ENCODE measurements around the gene SOBP.
A peak's percentile ranks its signal among the peaks of the same experiment; 100 is the strongest.
"Not testable (repeated sequence)": the region's sequence is repeated elsewhere in the genome, so short reads cannot be mapped to it uniquely, and the experiment has no call there.

SOBP gene

GRCh38 chr6:107470364-107470763 lies 19.6 kb upstream of the SOBP start:
- TF ChIP-seq, protein P1, sequence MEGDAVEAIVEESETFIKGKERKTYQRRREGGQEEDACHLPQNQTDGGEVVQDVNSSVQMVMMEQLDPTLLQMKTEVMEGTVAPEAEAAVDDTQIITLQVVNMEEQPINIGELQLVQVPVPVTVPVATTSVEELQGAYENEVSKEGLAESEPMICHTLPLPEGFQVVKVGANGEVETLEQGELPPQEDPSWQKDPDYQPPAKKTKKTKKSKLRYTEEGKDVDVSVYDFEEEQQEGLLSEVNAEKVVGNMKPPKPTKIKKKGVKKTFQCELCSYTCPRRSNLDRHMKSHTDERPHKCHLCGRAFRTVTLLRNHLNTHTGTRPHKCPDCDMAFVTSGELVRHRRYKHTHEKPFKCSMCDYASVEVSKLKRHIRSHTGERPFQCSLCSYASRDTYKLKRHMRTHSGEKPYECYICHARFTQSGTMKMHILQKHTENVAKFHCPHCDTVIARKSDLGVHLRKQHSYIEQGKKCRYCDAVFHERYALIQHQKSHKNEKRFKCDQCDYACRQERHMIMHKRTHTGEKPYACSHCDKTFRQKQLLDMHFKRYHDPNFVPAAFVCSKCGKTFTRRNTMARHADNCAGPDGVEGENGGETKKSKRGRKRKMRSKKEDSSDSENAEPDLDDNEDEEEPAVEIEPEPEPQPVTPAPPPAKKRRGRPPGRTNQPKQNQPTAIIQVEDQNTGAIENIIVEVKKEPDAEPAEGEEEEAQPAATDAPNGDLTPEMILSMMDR (conservative IDR thresholded peaks at IDR 0.05; ENCODE audit: control insufficient read depth, insufficient read depth, low read depth, low read length), result no peak
- peak; percentile 19 for DNase-seq (ENCODE audit: low read depth)
- H3K4me3 ChIP-seq (ENCODE audit: control insufficient read depth, low read depth, low read length), result no peak overlapping the region

GRCh38 chr6:107473660-107474059 lies 16.3 kb upstream of the SOBP start:
- H3K4me3 ChIP-seq (ENCODE audit: control insufficient read depth, low read depth, low read length), result no peak overlapping the region
- no peak for DNase-seq (ENCODE audit: low read depth)
- TF ChIP-seq, protein P1 (conservative IDR thresholded peaks at IDR 0.05; ENCODE audit: control insufficient read depth, insufficient read depth, low read depth, low read length), result no peak

DNA sequence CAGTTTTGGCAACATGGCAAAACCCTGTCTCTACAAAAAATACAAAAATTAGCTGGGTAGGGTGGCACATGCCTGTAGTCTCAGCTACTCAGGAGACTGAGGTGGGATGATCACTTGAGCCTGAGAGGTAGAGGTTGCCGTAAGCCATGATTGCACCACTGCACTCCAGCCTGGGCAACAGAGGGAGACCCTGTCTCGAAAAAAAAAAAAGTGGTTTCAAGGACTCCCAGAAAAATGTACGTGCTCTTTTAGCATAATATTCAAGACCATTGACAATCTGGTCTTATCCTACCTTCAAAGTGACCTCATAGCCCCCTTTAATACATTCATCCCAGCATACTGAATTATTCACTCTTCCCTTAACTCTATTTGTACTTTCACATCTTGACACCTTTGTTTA lies 14.6 kb upstream of the SOBP start:
- DNase-seq (ENCODE audit: low read depth); H3K4me3 ChIP-seq (ENCODE audit: control insufficient read depth, low read depth, low read length): not testable (repeated sequence)

DNA sequence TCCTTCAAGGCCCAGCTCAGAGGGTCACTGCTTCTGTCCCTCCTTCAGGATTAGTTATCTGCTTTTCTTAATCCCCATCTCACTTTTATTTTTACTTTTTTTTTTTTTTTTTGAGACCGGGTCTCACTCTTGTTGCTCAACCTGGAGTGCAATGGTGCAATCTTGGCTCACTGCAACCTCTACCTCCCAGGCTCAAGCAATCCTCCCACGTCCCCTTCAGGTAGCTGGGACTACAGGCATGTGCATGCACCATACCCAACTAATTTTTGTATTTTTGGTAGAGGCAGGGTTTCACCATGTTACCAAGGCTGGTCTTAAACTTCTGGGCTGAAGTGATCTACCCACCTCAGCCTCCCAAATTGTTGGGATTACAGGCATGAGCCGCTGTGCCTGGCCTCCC lies 14.1 kb upstream of the SOBP start:
- not testable (repeated sequence) for H3K4me3 ChIP-seq (ENCODE audit: control insufficient read depth, low read depth, low read length); DNase-seq (ENCODE audit: low read depth)

- no peak for DNase-seq (ENCODE audit: low read depth)
- no peak overlapping the region for H3K4me3 ChIP-seq (ENCODE audit: control insufficient read depth, low read depth, low read length)
- TF ChIP-seq, protein P1 (conservative IDR thresholded peaks at IDR 0.05; ENCODE audit: control insufficient read depth, insufficient read depth, low read depth, low read length), result no peak
These were observed 10.7 kb upstream of the SOBP start for GRCh38 chr6:107479089-107479690.

DNA sequence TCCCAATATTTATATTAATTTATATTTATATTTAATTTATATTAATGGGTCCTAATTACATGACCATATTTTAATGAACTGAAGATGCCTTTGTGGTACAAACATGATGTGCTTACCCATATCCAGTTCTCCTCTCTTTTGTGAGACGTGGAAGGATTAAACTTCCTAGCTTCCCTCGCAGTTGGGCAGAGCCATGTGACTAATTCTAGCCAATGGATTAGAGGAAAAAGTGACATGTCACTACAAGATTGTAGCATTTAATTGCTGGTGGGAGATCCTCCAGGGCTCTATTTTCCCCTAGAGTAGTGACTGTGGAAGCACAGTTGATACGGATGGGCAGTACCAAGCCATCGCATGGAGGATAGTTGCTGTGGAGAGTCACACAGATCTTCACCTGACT lies 4.8 kb upstream of the SOBP start:
- no peak for DNase-seq (ENCODE audit: low read depth)
- TF ChIP-seq, protein P1 (conservative IDR thresholded peaks at IDR 0.05; ENCODE audit: control insufficient read depth, insufficient read depth, low read depth, low read length), result no peak
- H3K4me3 ChIP-seq (ENCODE audit: control insufficient read depth, low read depth, low read length), result no peak overlapping the region

DNA sequence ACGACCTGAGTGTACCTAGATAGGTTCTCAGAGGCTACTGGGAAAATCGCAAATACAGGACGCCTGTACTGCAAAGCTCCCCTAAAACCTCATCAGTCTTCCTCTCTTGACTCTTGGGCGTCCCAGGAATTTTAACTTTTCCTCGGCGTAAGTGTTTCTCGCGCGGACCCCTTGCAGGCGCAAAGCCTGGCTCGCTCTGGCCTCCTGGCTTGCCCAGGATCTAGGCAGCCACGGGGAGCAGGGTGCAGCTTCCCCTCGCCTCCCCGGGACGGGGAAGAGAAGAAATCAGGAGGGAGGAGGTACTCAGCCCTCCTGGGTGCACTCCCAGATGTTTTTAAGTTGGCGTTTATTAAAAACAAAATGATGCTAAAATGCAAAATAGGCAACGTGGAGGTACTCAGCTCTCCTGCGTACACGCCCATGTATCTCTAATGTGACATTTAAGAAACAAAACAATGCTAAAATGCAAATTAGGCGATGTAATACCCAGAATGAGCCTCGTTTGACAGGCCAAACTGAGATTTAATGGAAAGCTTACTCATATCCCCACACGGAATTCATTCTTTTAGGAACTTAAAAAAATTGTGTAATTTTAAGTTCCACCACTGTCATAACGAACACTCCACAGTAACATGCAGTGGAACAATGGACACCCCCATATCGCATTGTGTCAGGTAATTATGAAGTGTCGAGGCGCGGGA lies 1.6 kb upstream of the SOBP start:
- DNase-seq (ENCODE audit: low read depth), result no peak
- TF ChIP-seq, protein P1 (conservative IDR thresholded peaks at IDR 0.05; ENCODE audit: control insufficient read depth, insufficient read depth, low read depth, low read length), result no peak
- peak overlapping the region; percentile 70 for H3K4me3 ChIP-seq (ENCODE audit: control insufficient read depth, low read depth, low read length)
